ENCODE measurements around the gene MYO15A.

- TF ChIP-seq CTCF (IDR thresholded peaks at IDR 0.05), result no peak
- TF ChIP-seq POLR2A (IDR thresholded peaks at IDR 0.05), result no peak
These were observed 73.8 kb downstream of the MYO15A start for GRCh38 chr17:18182110-18182977.
